ENCODE measurements around the gene PAX5.

The PAX5 gene

DNA sequence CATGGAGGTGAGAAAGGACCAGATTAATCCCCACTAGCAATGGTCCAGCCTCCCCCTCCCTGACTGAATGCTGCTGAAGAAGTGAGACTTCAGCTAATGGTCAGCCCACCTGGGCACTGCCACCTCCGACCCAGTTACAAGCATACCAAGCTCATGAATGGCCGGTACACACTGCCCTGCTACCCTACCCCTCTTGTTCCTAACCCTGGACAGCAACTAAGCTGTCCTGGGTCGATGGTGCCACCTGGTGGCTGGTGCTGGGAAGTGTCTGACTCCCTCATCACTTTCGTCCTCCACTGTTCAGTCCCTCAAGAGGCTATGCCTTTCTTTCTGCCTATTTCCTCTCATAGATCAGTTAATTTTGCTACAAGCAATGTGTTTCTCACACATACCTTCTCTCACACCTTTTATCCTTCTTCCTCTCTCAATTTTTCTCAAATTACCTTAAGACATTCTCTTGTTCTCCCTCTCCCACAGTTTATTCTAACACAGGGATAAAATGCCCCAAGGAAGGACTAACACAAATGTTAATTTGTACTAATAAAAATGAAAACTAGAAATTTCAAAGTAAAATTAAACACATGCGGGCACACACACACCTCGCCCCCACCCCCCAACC, 42.4 kb downstream of the PAX5 start:
- in situ Hi-C loops (cut with MboI; ENCODE audit: low sequenced_read_pairs): no loop called here

- in situ Hi-C loops (cut with MboI; ENCODE audit: low sequenced_read_pairs): no loop called here
These were observed 45.2 kb downstream of the PAX5 start for GRCh38 chr9:36988848-36989247.

GRCh38 chr9:36987891-36988290, 46.2 kb downstream of the PAX5 start:
- in situ Hi-C loops (cut with MboI; ENCODE audit: low sequenced_read_pairs): no loop called here

GRCh38 chr9:36987409-36987808, 46.7 kb downstream of the PAX5 start:
- in situ Hi-C loops (cut with MboI; ENCODE audit: low sequenced_read_pairs): no loop called here

DNA sequence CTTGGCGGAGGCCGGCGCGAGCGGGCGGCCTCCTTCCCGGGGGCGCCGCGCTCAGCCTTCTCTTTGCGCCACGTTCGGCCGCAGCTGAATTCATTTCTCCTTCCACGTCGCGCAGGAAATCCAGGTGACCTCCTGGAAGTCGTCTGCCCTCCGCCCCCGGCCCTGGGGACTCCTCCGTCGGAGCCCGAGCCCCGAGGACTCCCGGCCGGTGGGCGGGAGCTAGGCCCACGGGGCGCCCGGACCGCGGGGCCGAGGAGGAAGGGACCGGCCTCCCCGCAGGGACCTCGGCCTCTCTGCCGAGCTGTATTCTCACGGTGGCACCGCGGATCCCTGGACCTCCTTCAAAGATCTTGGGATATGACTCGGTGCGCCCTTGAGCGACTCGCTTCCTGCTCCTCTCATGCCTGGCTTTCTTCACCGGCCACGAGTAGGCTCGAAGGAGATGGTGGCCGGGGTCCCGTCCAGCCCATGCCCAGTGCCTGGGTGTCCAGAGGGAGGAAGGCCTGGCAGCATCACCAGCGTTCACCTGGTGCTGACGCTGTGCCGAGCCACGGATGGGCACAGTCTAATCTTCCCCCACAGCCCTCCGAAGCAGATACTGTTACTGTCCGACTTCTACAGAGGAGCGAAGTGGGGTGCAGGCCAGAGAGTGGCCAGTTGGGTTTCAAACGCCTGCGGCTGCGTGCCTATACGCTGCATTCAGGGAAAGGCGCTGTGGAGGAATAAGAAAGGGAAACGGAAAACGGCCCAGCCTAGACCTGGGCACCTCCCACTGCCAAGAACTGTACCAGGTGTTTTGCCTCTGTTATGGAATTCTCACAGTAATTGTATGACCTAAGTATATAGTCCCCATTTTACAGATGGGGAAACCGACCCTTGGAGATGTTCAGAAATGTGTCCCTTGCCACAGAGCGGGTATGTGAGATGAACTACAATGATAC, 47.3 kb downstream of the PAX5 start:
- in situ Hi-C loops (cut with MboI; ENCODE audit: low sequenced_read_pairs): no loop called here

- in situ Hi-C loops (cut with MboI; ENCODE audit: low sequenced_read_pairs): no loop called here
These were observed 48.1 kb downstream of the PAX5 start for GRCh38 chr9:36985769-36986467.

DNA sequence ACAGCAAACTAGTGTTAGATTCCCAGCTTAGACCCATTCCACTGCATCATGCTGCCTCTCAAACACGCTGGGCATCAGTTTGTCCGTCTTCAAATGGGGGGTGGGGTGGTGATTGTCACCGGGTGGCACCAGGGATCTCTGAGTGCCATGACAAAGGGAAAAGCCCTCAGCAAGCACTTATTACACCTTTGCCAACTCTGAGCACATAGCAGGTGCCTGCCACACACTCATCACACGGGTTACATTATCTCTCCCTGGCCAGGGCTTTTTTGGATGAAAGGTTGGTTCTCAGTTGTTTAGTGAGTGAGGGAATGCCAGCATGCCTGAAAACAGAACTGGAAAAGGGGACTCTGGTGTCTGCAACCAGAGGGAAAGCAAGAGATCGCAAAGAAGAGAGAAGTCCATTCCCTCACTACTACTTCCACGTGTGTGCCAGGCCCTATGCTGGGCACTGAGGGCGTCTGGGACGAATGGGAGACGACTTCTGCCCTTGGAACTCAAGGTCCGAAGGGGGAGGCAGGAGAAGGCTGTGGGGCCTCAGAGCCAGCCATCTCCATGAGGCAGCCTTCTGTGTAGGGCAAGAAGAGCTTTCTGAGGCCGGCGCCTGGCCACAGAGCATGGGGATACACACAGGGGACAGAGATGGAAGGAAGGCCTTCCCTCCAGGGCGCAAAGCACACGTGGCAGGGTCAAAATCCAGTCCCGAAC, 48.9 kb downstream of the PAX5 start:
- in situ Hi-C loops (cut with MboI; ENCODE audit: low sequenced_read_pairs): no loop called here

- in situ Hi-C loops (cut with MboI; ENCODE audit: low sequenced_read_pairs): no loop called here
These were observed 53.7 kb downstream of the PAX5 start for GRCh38 chr9:36980148-36980974.

- in situ Hi-C loops (cut with MboI; ENCODE audit: low sequenced_read_pairs): no loop called here
These were observed 57.6 kb downstream of the PAX5 start for GRCh38 chr9:36976371-36977030.

DNA sequence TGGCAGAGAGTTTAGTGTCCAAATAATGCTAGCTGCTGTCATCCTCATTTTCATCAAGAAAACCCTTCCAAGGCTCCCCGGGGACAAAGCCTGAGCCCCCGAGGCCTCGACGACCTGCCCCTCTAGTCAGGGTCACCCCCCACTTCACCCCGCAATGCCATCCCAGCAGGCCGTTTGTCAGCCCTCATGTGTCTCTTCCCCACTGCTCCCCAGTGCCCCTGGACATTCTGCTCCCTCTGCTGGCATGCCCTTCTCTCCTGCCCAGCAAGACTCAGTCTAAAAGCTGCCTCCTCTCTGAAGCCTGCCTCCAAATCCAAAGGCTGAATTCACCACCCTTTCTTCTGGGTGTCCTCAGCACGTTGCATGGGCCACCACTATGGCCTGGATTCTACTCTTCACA, 59.3 kb downstream of the PAX5 start:
- in situ Hi-C loops (cut with MboI; ENCODE audit: low sequenced_read_pairs): no loop called here

DNA sequence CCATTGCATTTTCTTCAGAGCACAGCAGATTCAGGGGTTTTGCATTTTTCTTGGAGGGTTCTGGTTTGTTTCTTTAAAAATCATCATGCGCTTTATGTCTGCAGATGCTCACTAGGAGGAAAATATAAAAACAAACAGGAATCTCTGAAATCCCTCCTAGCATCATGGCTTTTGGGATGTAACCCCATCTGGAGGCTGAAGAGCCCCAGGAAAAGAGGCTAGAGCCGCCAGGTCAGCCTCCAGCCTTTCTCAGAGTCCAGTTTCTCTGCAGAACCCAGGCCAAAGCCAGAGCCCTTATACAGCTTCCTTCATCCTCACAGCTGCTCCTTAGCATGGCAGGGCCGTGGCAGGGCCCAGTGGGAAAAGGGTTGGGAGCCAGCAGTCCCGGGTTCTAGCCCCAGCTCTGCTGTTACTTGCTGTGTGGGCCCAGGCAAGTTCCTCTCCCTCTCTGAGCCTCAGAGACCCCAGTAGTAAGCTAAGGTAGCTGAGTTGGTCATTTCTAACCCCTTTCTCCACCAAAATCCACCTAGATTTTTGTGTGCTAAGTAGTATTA, 62.1 kb downstream of the PAX5 start:
- in situ Hi-C loops (cut with MboI; ENCODE audit: low sequenced_read_pairs): no loop called here

GRCh38 chr9:36970007-36970888, 63.8 kb downstream of the PAX5 start:
- in situ Hi-C loops (cut with MboI; ENCODE audit: low sequenced_read_pairs): no loop called here

- in situ Hi-C loops (cut with MboI; ENCODE audit: low sequenced_read_pairs): no loop called here
These were observed 64.8 kb downstream of the PAX5 start for GRCh38 chr9:36969216-36969771.

DNA sequence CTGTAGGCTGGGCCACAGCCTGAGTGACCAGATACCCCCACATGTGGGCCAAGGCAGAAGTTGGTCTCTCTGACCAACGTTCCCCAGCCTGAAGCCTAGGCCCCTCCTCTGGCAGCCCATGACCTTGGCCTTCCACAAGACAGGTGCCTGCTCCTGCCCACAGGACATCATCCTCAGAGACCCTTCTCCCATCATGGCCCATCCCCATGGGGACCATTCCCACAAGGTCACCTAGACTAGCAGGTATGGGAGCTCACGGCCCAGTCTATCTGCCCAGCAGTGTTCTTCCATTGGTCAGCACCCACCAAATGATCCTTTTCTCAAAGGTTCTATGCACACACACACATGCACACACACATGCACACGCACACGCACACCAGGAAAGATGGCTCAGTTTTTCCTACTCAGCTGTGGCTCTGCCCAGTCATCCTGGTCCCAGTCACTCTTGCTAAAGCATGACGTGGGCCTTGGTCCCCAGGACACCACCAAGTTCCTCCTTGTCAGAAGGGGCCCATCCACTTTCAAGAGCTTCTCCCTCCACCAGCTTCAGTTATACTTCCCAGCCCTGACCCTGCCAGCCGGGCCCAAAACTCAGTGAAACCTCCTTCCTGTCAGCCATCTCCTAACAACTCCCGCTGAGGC, 65.4 kb downstream of the PAX5 start:
- in situ Hi-C loops (cut with MboI; ENCODE audit: low sequenced_read_pairs): no loop called here

- in situ Hi-C loops (cut with MboI; ENCODE audit: low sequenced_read_pairs): no loop called here
These were observed 66.1 kb downstream of the PAX5 start for GRCh38 chr9:36967997-36968396.

- in situ Hi-C loops (cut with MboI; ENCODE audit: low sequenced_read_pairs): no loop called here
These were observed 67.5 kb downstream of the PAX5 start for GRCh38 chr9:36966371-36967097.

DNA sequence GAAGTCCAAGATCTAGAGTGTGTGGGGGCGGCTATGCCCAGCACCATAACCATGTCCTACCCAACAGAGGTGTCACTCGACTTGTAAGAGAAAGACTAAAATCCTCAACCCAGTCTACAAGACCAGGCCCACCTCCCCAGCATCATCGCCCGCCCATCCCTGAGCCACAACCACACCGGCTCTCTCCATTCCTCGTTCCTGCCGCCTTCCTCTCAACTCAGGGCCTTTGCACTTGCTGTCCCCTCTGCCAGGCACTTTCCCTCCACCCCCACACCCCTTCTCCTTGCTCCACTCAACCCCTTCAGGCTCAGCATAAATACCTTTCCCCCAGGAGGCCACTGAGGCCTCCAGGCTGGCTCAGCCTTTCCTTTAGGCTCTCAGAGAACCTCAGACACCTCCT, 69.3 kb downstream of the PAX5 start:
- in situ Hi-C loops (cut with MboI; ENCODE audit: low sequenced_read_pairs): no loop called here

Measured in HL-60/S4 treated with phorbol 12-myristate 13-acetate at 8.2 ng/mL for 4 days and 3 days (cell line).